Upper lobe of left lung (tissue), 4 donors: ENCODE measurements around the gene MRPS27.

Experiments used
- CTCF ChIP-seq, 6 experiments: fragments of 450-650 bp in 4 of 6; fragments of 200-600 bp in 2 of 6; sonication (generic) in 2 of 6; IDR thresholded peaks; one replicate each; pipeline ENCODE4 v1.5.1; 2016 to 2019; ENCODE audit warnings: antibody characterized with exemption in 6 of 6
- POLR2A ChIP-seq, 4 donors: fragments of 450-650 bp; IDR thresholded peaks; one replicate each; pipeline ENCODE4 v1.5.1; 2016 to 2017; ENCODE audit warnings: antibody characterized with exemption in 4 of 4, mild to moderate bottlenecking in 2 of 4

GRCh38 chr5:72324189-72324825 is 4.3 kb upstream of the MRPS27 start:
- TF ChIP-seq CTCF (IDR thresholded peaks at IDR 0.05) (no peak), POLR2A (IDR thresholded peaks at IDR 0.05) (no peak)
